HG02610 (cell line): ENCODE data around the gene SHISA9.

Source experiments
- ATAC-seq: cut with Tn5 transposase; IDR thresholded peaks from one replicate; pipeline ENCODE4 v1.9.1; 2021; ENCODE audit warnings: mild to moderate bottlenecking, moderate library complexity; ENCODE audit not compliant: unreplicated experiment

Gene SHISA9

GRCh38 chr16:13064821-13065220 lies 163.4 kb downstream of the SHISA9 start:
- no peak for ATAC-seq

DNA sequence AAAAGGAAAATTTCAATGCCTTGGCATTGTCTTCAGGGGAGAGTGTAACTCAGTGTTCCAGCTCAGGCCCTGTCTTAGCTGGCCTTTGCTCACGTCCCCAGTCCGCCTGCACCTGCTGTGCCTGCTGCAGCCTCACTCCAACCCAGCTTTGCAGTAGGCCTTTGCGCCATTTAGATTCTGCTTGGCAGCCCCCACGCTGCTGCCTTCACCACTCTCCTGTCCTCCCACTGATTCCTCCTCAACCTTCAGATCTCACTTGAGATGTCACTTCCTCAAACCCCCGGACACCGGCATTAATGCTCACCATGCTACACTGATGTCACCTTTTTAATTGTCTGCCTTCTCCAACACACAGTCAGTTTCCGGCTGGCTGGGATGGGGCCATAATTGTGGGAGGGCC lies 166.2 kb downstream of the SHISA9 start:
- no peak for ATAC-seq

DNA sequence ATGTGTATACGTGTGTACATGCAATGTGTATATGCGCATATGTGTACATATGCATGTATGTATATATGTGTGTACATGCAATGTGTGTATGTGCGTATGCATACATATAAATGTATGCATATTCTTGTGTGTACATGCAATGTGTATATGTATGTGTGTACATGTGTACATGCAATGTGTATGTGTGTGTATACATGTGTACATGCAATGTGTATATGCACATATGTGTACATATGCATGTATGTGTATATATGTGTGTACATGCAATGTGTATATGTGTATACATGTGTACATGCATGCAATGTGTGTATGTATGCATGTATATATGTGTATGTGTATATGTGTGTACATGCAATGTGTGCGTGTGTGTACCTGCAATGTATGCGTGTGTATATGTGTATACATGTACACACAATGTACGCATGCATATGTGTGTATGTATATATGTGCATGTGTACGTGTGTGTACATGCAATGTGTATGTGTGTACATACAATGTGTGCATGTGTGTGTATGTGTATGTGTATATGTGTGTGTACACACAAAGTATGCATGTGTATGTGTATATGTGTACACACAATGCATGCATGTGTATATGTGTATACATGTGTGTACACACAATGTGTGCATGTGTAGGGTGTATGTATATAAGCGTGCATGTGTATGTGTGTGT lies 167.7 kb downstream of the SHISA9 start:
- ATAC-seq, result no peak

DNA sequence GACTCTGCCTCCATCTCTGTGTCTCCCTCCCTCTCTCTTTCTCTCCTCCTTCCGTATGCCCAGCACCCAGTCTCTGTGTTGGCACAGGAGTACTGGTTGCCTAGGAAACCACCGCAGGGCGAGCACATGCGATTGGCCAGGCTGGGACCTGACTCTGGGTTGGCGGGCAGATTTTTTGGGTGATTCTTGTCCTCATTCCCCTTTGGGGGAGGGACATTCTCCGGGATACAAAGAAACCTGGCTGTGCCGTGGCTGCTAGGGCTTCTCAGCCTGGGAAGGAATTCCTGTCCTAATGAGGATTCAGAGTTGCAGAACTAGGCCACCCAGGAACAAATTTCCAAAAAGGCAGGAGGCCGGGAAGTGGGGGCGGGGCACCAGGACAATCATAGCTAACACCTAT lies 168.9 kb downstream of the SHISA9 start:
- no peak for ATAC-seq

- no peak for ATAC-seq
Measured at GRCh38 chr16:13076878-13077277, 175.5 kb downstream of the SHISA9 start.

GRCh38 chr16:13077816-13078215 lies 176.4 kb downstream of the SHISA9 start:
- ATAC-seq, result no peak

DNA sequence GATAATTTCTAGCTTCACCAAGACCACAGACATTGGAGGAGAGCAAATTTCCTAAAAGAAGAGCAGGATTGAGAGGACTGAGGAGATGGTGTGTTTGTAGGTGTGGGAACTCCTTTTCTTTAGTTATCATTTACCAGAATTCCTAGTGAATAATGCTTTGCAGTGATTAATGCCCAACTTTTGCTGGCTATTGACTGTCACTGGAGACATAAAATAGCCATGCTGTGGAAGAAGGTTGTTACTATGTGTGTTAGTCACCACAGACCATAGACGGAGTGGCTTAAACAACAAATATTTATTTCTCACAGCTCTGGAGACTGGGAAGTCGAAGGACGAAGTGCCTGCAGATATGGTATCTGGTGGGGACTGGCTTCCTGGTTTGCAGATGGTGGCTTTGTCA lies 179.1 kb downstream of the SHISA9 start:
- ATAC-seq, result no peak

- ATAC-seq, result no peak
Measured at GRCh38 chr16:13081825-13082331, 180.5 kb downstream of the SHISA9 start.

GRCh38 chr16:13083681-13084080 lies 182.3 kb downstream of the SHISA9 start:
- no peak for ATAC-seq

DNA sequence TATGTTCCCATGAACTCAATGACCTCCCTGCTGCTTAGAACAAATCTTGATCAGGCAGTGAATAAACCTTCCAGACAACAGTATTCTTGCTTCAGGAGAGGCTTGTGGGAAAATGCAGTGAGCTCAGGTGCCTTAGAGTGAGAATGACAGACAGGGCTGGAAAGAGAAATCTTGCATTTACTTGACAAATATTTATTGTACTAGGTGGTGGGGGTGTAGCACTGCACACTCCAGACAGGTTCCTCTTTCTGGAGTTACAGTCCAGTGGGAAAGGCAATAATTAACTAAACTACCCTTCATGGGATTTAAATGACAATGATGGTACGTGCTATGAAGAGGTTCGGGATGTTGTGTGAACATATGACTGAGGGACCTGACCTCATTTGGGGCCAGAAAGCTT lies 182.9 kb downstream of the SHISA9 start:
- ATAC-seq, result no peak

DNA sequence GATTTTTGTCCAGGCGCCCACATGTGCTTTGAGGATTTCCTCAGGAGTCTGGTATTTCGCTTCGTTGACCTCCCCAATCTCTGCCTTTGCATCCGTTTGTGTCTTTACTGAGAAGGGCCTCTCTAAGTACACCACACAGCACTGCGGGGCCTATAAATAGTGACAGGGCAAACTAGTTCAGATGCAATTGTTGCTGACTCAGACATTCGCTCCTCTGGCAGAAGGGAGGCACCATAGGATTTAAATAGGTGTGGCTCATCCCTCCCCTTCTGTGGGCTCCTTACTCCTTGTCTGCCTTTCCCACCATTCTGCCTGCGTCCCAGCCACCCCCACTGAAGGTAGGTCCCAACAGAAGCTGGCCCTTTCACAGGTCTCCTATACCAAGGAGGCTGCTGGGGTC lies 192.3 kb downstream of the SHISA9 start:
- no peak for ATAC-seq

- no peak for ATAC-seq
Measured at GRCh38 chr16:13095061-13095460, 193.7 kb downstream of the SHISA9 start.

GRCh38 chr16:13098536-13098935 lies 197.1 kb downstream of the SHISA9 start:
- no peak for ATAC-seq

- no peak for ATAC-seq
Measured at GRCh38 chr16:13099822-13100221, 198.4 kb downstream of the SHISA9 start.

- ATAC-seq, result no peak
Measured at GRCh38 chr16:13100970-13101369, 199.6 kb downstream of the SHISA9 start.

DNA sequence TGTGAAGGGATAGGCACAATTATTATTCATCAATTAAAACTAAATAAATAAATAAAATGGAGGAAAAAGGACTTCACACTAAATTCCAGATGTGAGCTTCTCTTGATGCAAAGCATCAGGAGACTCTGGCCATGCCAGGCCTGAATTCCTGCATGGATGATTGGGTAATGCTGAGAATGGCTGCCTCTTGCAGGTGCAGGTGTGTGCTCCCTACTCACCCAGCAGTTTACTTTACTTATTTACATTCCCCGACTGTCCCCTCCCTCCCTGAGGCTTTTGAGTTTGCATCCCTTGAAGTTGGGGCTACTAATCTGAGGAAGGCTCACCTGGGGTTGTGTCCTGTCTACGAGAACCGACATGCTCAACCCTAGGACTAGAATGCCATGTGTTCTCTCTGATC lies 200.4 kb downstream of the SHISA9 start:
- no peak for ATAC-seq

DNA sequence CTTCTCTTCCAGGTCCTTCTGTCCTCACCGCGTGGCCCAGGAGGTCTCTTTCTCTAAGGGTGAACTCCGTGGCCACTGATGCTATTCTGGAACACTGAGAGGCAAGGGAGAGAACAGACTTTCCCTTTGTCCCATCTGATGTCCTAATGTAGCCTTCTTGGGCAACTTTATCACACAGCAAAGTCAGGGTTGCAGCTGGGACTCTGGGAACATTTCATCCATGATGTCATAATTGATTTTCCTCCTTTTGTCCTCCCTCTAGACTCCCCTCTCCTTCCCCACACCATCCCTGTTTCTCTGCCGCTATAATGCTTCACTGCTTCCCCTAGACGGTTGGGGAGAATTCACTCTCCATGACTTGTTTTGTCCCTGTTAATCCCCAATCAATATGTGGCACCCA lies 201.0 kb downstream of the SHISA9 start:
- no peak for ATAC-seq

- ATAC-seq, result no peak
Measured at GRCh38 chr16:13103831-13104530, 202.6 kb downstream of the SHISA9 start.

DNA sequence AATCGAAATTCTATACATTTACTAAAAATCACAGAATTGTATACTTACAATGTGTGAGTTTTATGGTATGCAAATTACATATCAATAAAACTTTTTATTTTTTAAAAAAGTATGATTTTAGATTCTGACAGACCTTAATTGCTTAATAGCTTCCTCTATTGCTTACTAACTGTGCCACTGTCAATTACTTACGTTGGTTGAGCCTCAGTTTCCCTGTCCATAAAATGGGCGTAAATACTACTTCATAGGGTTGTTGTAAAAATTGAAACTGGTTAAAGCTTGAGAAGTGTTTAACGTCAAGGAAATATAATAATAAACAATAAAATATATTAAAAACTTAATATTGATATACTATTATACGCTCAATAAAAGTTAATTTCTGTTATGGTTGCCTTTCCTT lies 203.4 kb downstream of the SHISA9 start:
- ATAC-seq, result no peak

GRCh38 chr16:13105427-13105826 lies 204.0 kb downstream of the SHISA9 start:
- ATAC-seq, result no peak

GRCh38 chr16:13106464-13106863 lies 205.1 kb downstream of the SHISA9 start:
- ATAC-seq, result no peak

- no peak for ATAC-seq
Measured at GRCh38 chr16:13108126-13108525, 206.7 kb downstream of the SHISA9 start.

GRCh38 chr16:13109171-13109570 lies 207.8 kb downstream of the SHISA9 start:
- ATAC-seq, result no peak
